ENCODE results near the gene EPOP. TPM values are rescaled to one million over a fixed set of nuclear protein-coding genes. Genes with fewer than 3 reads are reported as not detected.

Gene EPOP
- total and polyA plus RNA-seq, 2 of the 8 experiments (the other 6 are each of a cell fraction or from before 2014, with no cell fraction given), result 1.5 to 3.3 TPM

DNA sequence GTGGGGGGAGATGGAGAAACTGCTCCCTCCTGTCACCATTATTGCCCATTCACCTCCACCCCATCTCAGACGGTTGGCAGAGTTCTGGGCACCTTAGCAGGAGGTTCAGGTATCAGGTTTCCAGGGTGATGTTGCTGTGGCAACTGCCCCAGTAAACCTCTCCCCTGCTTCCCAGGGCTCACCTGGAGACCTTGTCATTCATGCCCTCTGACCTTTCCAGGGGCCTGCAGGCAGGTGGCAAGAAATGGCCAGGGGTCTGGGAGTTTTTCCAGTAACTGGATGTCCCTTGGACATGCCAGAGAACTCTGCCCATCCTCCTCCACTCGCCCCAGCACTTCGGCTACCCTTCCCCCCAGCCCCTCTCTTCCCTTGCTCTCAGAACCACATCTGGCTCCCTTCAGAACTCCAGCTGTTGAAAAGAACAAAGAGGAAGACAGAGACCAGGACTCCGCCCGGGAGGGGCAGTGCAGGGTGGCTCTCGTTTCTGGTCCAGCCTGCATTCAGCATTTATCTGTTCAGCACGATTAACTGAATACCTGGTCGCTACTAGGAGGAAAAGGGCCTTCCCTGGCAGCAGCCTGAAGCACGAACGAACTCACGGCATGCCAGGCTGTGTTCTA, 38.8 kb upstream of the EPOP start:
- H3K4me3 ChIP-seq (ENCODE audit: extremely low read depth in 1 of 4, insufficient read depth in 2 of 4, low read depth in 3 of 4, low read length in 4 of 4), result no peak overlapping the region
- H2AK5ac ChIP-seq (ENCODE audit: low read depth, low read length), result no peak overlapping the region
- no peak overlapping the region for H2BK15ac ChIP-seq (ENCODE audit: low read length)
- no peak overlapping the region for H4K91ac ChIP-seq (replicated peaks; ENCODE audit: insufficient read length, low read length)
- H3K4me1 ChIP-seq (replicated peaks in 1 of 4; ENCODE audit: control insufficient read depth in 3 of 4, insufficient read depth in 4 of 4, low read length in 3 of 4), result peaks cover 8 to 29% (median 19%) of the 10 kb centered on the region in 4 experiments
- H2BK120ac ChIP-seq (replicated peaks; ENCODE audit: low read depth, low read length), result no peak overlapping the region
- no peaks in the 10 kb centered on the region for H3K36me3 ChIP-seq (ENCODE audit: control insufficient read depth in 2 of 4, insufficient read depth in 4 of 4, low read length in 3 of 4)
- H2BK12ac ChIP-seq (ENCODE audit: low read depth, low read length), result no peak overlapping the region
- peak overlapping the region in 1 of 2 experiments; percentile 38; a peak in 1 of 4 replicates for H3K4me2 ChIP-seq (ENCODE audit: insufficient read depth in 1 of 2, low read depth in 2 of 2, low read length in 2 of 2)
- H2AFZ ChIP-seq (ENCODE audit: low read length), result no peak overlapping the region
- H2BK5ac ChIP-seq (ENCODE audit: low read depth, low read length), result no peak overlapping the region
- ChIA-PET POLR2A (ENCODE audit: partially characterized antibody) (interaction anchor here (3.9 kb wide), 1 partner anchor 8 kb away, joined by 38 read pairs; the partner anchor contains the start of gene MLLT6), CTCF (ENCODE audit: partially characterized antibody) (interaction anchor here (0.8 to 7.9 kb wide), 7 partner anchors 8 to 22 kb away, joined by 3 to 49 read pairs (median 3); partner anchors contain the start of gene MLLT6)
- H3K14ac ChIP-seq (ENCODE audit: insufficient read length), result no peak overlapping the region
- DNase-seq (ENCODE audit: low read depth in 1 of 2, low spot score in 2 of 2) (peak in 1 of 2 experiments; percentile 50), FAIRE-seq (no peak)
- H3K4ac ChIP-seq (replicated peaks; ENCODE audit: insufficient read length, low read depth, low read length), result no peak overlapping the region
- 88% methylated on average over 9 of the region's 11 CpGs; no CpG with 5 or more reads in 1 of the 2 experiments for WGBS, 2 experiments (ENCODE audit: extremely low coverage in 1 of 2, insufficient coverage in 1 of 2, insufficient read length in 1 of 2, insufficient replicate concordance in 2 of 2, low coverage in 1 of 2, low lambda C conversion rate in 2 of 2, missing lambda C conversion rate in 1 of 2)
- H3K27me3 ChIP-seq (replicated peaks in 1 of 4; ENCODE audit: control insufficient read depth in 3 of 4, extremely low read depth in 1 of 4, insufficient read depth in 3 of 4, low read length in 3 of 4), result peaks cover 0 to 11% (median 2%) of the 10 kb centered on the region in 4 experiments; a peak in 3 of 7 replicates
- no peaks in the 10 kb centered on the region for H3K79me2 ChIP-seq (ENCODE audit: control insufficient read depth in 1 of 2, insufficient read depth in 2 of 2, low read length in 2 of 2)
- H3K27ac ChIP-seq (ENCODE audit: low read depth, low read length), result no peak overlapping the region
- no peak overlapping the region for H4K5ac ChIP-seq (ENCODE audit: insufficient read length, low read depth, low read length)
- peaks cover 2% of the 10 kb centered on the region; the same call in 1 of the 2 replicates for H3K23me2 ChIP-seq (ENCODE audit: low read depth, low read length)
- no peak overlapping the region for H3K18ac ChIP-seq (ENCODE audit: extremely low read depth, low read length)
- H4K8ac ChIP-seq (ENCODE audit: extremely low read depth, insufficient read depth, low read length), result no peak overlapping the region; the same call in 1 of the 2 replicates
- no peaks in the 10 kb centered on the region for H3K9me3 ChIP-seq (ENCODE audit: insufficient read depth in 2 of 2, low read depth in 1 of 2, low read length in 1 of 2)
- peaks cover 0 to 3% of the 10 kb centered on the region in 2 experiments for H4K20me1 ChIP-seq (replicated peaks in 1 of 2; ENCODE audit: control insufficient read depth in 1 of 2, insufficient read depth in 2 of 2, low read length in 2 of 2)
- no peak overlapping the region for H3K9ac ChIP-seq (replicated peaks in 1 of 4; ENCODE audit: extremely low read depth in 1 of 4, low read depth in 3 of 4, low read length in 3 of 4)
- H3K79me1 ChIP-seq (ENCODE audit: low read depth, low read length), result no peaks in the 10 kb centered on the region
- no peak overlapping the region for H3K23ac ChIP-seq (ENCODE audit: insufficient read length)
- H3K56ac ChIP-seq (replicated peaks; ENCODE audit: insufficient read length, low read depth, low read length), result no peak overlapping the region
- no peak overlapping the region for H2BK20ac ChIP-seq (ENCODE audit: low read length)
- TF ChIP-seq POLR2AphosphoS5 (IDR thresholded peaks at IDR 0.05; ENCODE audit: low read depth, low read length) (no peak), EP300 (IDR thresholded peaks at IDR 0.05; ENCODE audit: borderline replicate concordance in 1 of 2, low read depth in 2 of 2, low read length in 2 of 2) (no peak), MAFK (IDR thresholded peaks at IDR 0.05; ENCODE audit: low read depth, low read length) (no peak), TBP (IDR thresholded peaks at IDR 0.05; ENCODE audit: low read depth, low read length) (no peak), NRF1 (IDR thresholded peaks at IDR 0.05; ENCODE audit: low read depth, low read length) (no peak), RBBP5 (IDR thresholded peaks at IDR 0.05; ENCODE audit: borderline replicate concordance, low read depth, low read length) (no peak), CHD1 (IDR thresholded peaks at IDR 0.05; ENCODE audit: low read depth, low read length) (no peak), HDAC2 (IDR thresholded peaks at IDR 0.05; ENCODE audit: borderline replicate concordance in 1 of 2, low read depth in 2 of 2, low read length in 2 of 2) (no peak), JUN (IDR thresholded peaks at IDR 0.05; ENCODE audit: low read depth, low read length) (no peak)
- TF ChIP-seq, protein P1, sequence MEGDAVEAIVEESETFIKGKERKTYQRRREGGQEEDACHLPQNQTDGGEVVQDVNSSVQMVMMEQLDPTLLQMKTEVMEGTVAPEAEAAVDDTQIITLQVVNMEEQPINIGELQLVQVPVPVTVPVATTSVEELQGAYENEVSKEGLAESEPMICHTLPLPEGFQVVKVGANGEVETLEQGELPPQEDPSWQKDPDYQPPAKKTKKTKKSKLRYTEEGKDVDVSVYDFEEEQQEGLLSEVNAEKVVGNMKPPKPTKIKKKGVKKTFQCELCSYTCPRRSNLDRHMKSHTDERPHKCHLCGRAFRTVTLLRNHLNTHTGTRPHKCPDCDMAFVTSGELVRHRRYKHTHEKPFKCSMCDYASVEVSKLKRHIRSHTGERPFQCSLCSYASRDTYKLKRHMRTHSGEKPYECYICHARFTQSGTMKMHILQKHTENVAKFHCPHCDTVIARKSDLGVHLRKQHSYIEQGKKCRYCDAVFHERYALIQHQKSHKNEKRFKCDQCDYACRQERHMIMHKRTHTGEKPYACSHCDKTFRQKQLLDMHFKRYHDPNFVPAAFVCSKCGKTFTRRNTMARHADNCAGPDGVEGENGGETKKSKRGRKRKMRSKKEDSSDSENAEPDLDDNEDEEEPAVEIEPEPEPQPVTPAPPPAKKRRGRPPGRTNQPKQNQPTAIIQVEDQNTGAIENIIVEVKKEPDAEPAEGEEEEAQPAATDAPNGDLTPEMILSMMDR (IDR thresholded peaks at IDR 0.05; ENCODE audit: control extremely low read depth in 1 of 3, insufficient read depth in 1 of 3, low read depth in 1 of 3, low read length in 3 of 3), result no peak
